H1 (cell line): Measurements from ENCODE around the gene PCDHA5. TPM values are rescaled to one million over a fixed set of nuclear protein-coding genes. Genes with fewer than 3 reads are reported as not detected.

ENCODE experiments used
- CTCF ChIA-PET: fragments of 300-600 bp; sonication (Branson Sonifier 250); formaldehyde crosslinking; loops from one replicate; lab custom pipeline; 2021; ENCODE audit not compliant: partially characterized antibody; lab: Charles Lee
- POLR2A ChIA-PET: fragments of 300-600 bp; sonication (Branson Sonifier 250); formaldehyde crosslinking; loops from one replicate; lab custom pipeline; 2021; ENCODE audit warnings: inconsistent platforms; ENCODE audit not compliant: partially characterized antibody; lab: Charles Lee
- DNase-seq, 2 experiments: peaks; one replicate each; pipeline versions ENCODE4 v3.0.0 to v3.0.0-alpha.2; 2010 to 2022; ENCODE audit warnings: low spot score in 2 of 2, low read depth in 1 of 2, mixed read lengths in 1 of 2
- FAIRE-seq: peaks from 2 replicates; lab custom pipeline; 2011; peaks lifted over from hg19 to GRCh38; lab: Jason Lieb, UNC
- H2AFZ ChIP-seq: 2 replicates; pipeline ENCODE4 v1.8.1; 2012; ENCODE audit warnings: low read length, inconsistent platforms
- H2AK5ac ChIP-seq: 2 replicates; pipeline ENCODE4 v1.6.1; 2013; ENCODE audit warnings: low read depth, low read length
- H2BK120ac ChIP-seq: replicated peaks from 2 replicates; pipeline ENCODE3; 2013; ENCODE audit warnings: low read depth, low read length, inconsistent platforms
- H2BK12ac ChIP-seq: 2 replicates; pipeline ENCODE4 v1.6.1; 2013; ENCODE audit warnings: low read depth, low read length
- H2BK15ac ChIP-seq: 2 replicates; pipeline ENCODE4 v1.6.1; 2013; ENCODE audit warnings: low read length
- H2BK20ac ChIP-seq: 2 replicates; pipeline ENCODE4 v1.6.1; 2013; ENCODE audit warnings: low read length
- H2BK5ac ChIP-seq: 2 replicates; pipeline ENCODE4 v1.6.1; 2013; ENCODE audit warnings: low read depth, low read length
- H3K14ac ChIP-seq: 2 replicates; pipeline ENCODE4 v1.6.1; 2013; ENCODE audit warnings: inconsistent platforms; ENCODE audit not compliant: insufficient read length
- H3K18ac ChIP-seq: 2 replicates; pipeline ENCODE4 v1.6.1; 2013; ENCODE audit warnings: low read length; ENCODE audit errors: extremely low read depth
- H3K23ac ChIP-seq: 2 replicates; pipeline ENCODE4 v1.6.1; 2013; ENCODE audit warnings: inconsistent platforms; ENCODE audit not compliant: insufficient read length
- H3K23me2 ChIP-seq: 2 replicates; pipeline ENCODE4 v1.6.1; 2013; ENCODE audit warnings: low read depth, low read length
- H3K27ac ChIP-seq: 2 replicates; pipeline ENCODE4 v1.6.1; 2011; ENCODE audit warnings: low read depth, low read length, inconsistent platforms
- H3K27me3 ChIP-seq, 4 experiments: replicated peaks in 1 of 4; 1 replicate in 1 of 4; 2 replicates in 3 of 4; pipeline versions ENCODE4 v1.6.1 to v1.8.1; 2011 to 2013; ENCODE audit warnings: low read length in 3 of 4, mild to moderate bottlenecking in 3 of 4, inconsistent platforms in 2 of 4, mixed read lengths in 2 of 4, moderate library complexity in 1 of 4; ENCODE audit not compliant: control insufficient read depth in 3 of 4, insufficient read depth in 3 of 4; ENCODE audit errors: extremely low read depth in 1 of 4
- H3K36me3 ChIP-seq, 4 experiments: 2 replicates each; pipeline versions ENCODE4 v1.6.1 to v1.8.1; 2011 to 2013; ENCODE audit warnings: mild to moderate bottlenecking in 4 of 4, low read length in 3 of 4, moderate library complexity in 2 of 4, control low read depth in 1 of 4, inconsistent platforms in 1 of 4; ENCODE audit not compliant: insufficient read depth in 4 of 4, control insufficient read depth in 2 of 4
- H3K4ac ChIP-seq: replicated peaks from 2 replicates; pipeline ENCODE3; 2013; ENCODE audit warnings: low read length, low read depth, mixed read lengths, inconsistent platforms; ENCODE audit not compliant: insufficient read length
- H3K4me1 ChIP-seq, 4 experiments: replicated peaks in 1 of 4; 1 replicate in 1 of 4; 2 replicates in 3 of 4; pipeline versions ENCODE4 v1.6.1 to v1.8.1; 2011 to 2013; ENCODE audit warnings: low read length in 3 of 4, inconsistent platforms in 2 of 4, mixed read lengths in 1 of 4; ENCODE audit not compliant: insufficient read depth in 4 of 4, control insufficient read depth in 3 of 4
- H3K4me2 ChIP-seq, 2 experiments: 2 replicates each; pipeline versions ENCODE4 v1.6.1 to v1.8.1; 2011 to 2013; ENCODE audit warnings: low read depth in 2 of 2, low read length in 2 of 2, control low read depth in 1 of 2, inconsistent platforms in 1 of 2, mild to moderate bottlenecking in 1 of 2; ENCODE audit not compliant: insufficient read depth in 1 of 2
- H3K4me3 ChIP-seq, 4 experiments: fragments of 200-600, 300-600 bp in 1 of 4; sonication (generic), shearing (Covaris generic), sonication (Bioruptor Twin) in 1 of 4; 2 replicates each; pipeline versions ENCODE4 v1.5.1 to v1.8.1; 2011 to 2016; ENCODE audit warnings: low read length in 4 of 4, low read depth in 3 of 4, control low read depth in 2 of 4, inconsistent platforms in 2 of 4, mild to moderate bottlenecking in 2 of 4, mixed read lengths in 1 of 4, moderate library complexity in 1 of 4; ENCODE audit not compliant: insufficient read depth in 2 of 4; ENCODE audit errors: extremely low read depth in 1 of 4
- H3K56ac ChIP-seq: replicated peaks from 2 replicates; pipeline ENCODE3; 2013; ENCODE audit warnings: low read depth, mild to moderate bottlenecking, mixed read lengths, low read length, inconsistent platforms; ENCODE audit not compliant: insufficient read length
- H3K79me1 ChIP-seq: 2 replicates; pipeline ENCODE4 v1.6.1; 2013; ENCODE audit warnings: low read depth, low read length, control low read depth
- H3K79me2 ChIP-seq, 2 experiments: 2 replicates each; pipeline versions ENCODE4 v1.6.1 to v1.8.1; 2012 to 2013; ENCODE audit warnings: low read length in 2 of 2, mild to moderate bottlenecking in 2 of 2, inconsistent platforms in 1 of 2; ENCODE audit not compliant: insufficient read depth in 2 of 2, control insufficient read depth in 1 of 2
- H3K9ac ChIP-seq, 4 experiments: replicated peaks in 1 of 4; 1 replicate in 1 of 4; 2 replicates in 3 of 4; pipeline versions ENCODE4 v1.6.1 to v1.8.1; 2011 to 2013; ENCODE audit warnings: low read depth in 3 of 4, low read length in 3 of 4, control low read depth in 2 of 4, mild to moderate bottlenecking in 2 of 4, moderate library complexity in 2 of 4, inconsistent platforms in 1 of 4; ENCODE audit errors: extremely low read depth in 1 of 4
- H3K9me3 ChIP-seq, 2 experiments: 2 replicates each; pipeline versions ENCODE4 v1.6.1 to v1.8.1; 2012 to 2013; ENCODE audit warnings: mild to moderate bottlenecking in 2 of 2, moderate library complexity in 2 of 2, control low read depth in 1 of 2, inconsistent platforms in 1 of 2, low read depth in 1 of 2, low read length in 1 of 2, mixed read lengths in 1 of 2; ENCODE audit not compliant: insufficient read depth in 2 of 2
- H4K20me1 ChIP-seq, 2 experiments: replicated peaks in 1 of 2; 2 replicates each; pipeline versions ENCODE3 to v1.8.1; 2011 to 2013; ENCODE audit warnings: inconsistent platforms in 2 of 2, low read length in 2 of 2, mild to moderate bottlenecking in 1 of 2; ENCODE audit not compliant: insufficient read depth in 2 of 2, control insufficient read depth in 1 of 2
- H4K5ac ChIP-seq: 2 replicates; pipeline ENCODE4 v1.6.1; 2013; ENCODE audit warnings: low read length, low read depth, mixed read lengths, inconsistent platforms; ENCODE audit not compliant: insufficient read length
- H4K8ac ChIP-seq: 2 replicates; pipeline ENCODE4 v1.8.0; 2013; ENCODE audit warnings: mild to moderate bottlenecking, moderate library complexity, low read length, inconsistent platforms; ENCODE audit not compliant: insufficient read depth; ENCODE audit errors: extremely low read depth
- H4K91ac ChIP-seq: replicated peaks from 2 replicates; pipeline ENCODE3; 2013; ENCODE audit warnings: low read length, mixed read lengths, inconsistent platforms; ENCODE audit not compliant: insufficient read length
- CBX5 ChIP-seq: fragments of 300-800, 300-1000 bp; sonication (generic); IDR thresholded peaks from 2 replicates; pipeline ENCODE4 v1.7.1; 2016; ENCODE audit warnings: antibody characterized with exemption, low read length, low read depth
- CHD1 ChIP-seq: IDR thresholded peaks from 2 replicates; pipeline ENCODE4 v1.6.1; 2012; ENCODE audit warnings: low read depth, low read length, improper control_type of control experiment
- CREB1 ChIP-seq: IDR thresholded peaks from 2 replicates; pipeline ENCODE4 v1.6.1; 2012; ENCODE audit warnings: inconsistent platforms
- GTF2F1 ChIP-seq: IDR thresholded peaks from 2 replicates; pipeline ENCODE4 v1.6.1; 2012; ENCODE audit warnings: low read depth, low read length, improper control_type of control experiment, borderline replicate concordance
- KDM4A ChIP-seq: IDR thresholded peaks from one replicate; pipeline ENCODE4 v1.7.1; 2012; ENCODE audit warnings: low read depth, mild to moderate bottlenecking, moderate library complexity, low read length, inconsistent platforms; ENCODE audit not compliant: severe bottlenecking
- SAP30 ChIP-seq: fragments of 300-600 bp; sonication (generic); IDR thresholded peaks from 2 replicates; pipeline ENCODE4 v1.7.1; 2012; ENCODE audit warnings: low read length, moderate library complexity, mild to moderate bottlenecking, inconsistent platforms; ENCODE audit not compliant: insufficient read depth, insufficient replicate concordance
- SIX5 ChIP-seq: IDR thresholded peaks from 2 replicates; pipeline ENCODE4 v1.6.1; 2011; ENCODE audit warnings: mild to moderate bottlenecking, low read depth, low read length
- WGBS, 2 experiments: shearing (Covaris generic) in 1 of 2; methylation state at CpG; one replicate each; pipeline versions ENCODE4 v1.1.6 to v1.1.7; 2013 to 2015; ENCODE audit warnings: low lambda C conversion rate in 2 of 2, mixed read lengths in 2 of 2, inconsistent platforms in 1 of 2, low coverage in 1 of 2, missing lambda C conversion rate in 1 of 2; ENCODE audit not compliant: insufficient replicate concordance in 2 of 2, insufficient coverage in 1 of 2, insufficient read length in 1 of 2; ENCODE audit errors: extremely low coverage in 1 of 2, missing lambda C conversion rate in 1 of 2; 5-methylcytosine and 5-hydroxymethylcytosine counted together
- polyA plus RNA-seq, 7 experiments: library from polyadenylated mRNA; depleted of rRNA in 3 of 7; stranded (reverse) in 5 of 7; unstranded in 2 of 7; fragments of >200 nt in 5 of 7; fragments of 200-250 nt in 2 of 7; gene quantifications; 1 replicate in 5 of 7; 2 replicates in 1 of 7; 4 replicates in 1 of 7; pipeline versions ENCODE4 v1.2.1 to v1.2.3, GENCODE V29; 2011 to 2013; ENCODE audit warnings: missing spikeins in 2 of 7, mixed read lengths in 2 of 7
- total RNA-seq: library from RNA; stranded (reverse); fragmentation: NEBNext Ultra II Directional; extraction: Animal tissue kit (Norgen Biotek cat#: 25700); gene quantifications from 2 replicates; pipeline ENCODE4 v1.2.1, GENCODE V29; 2021

PCDHA5 gene
- total and polyA plus RNA-seq, 2 of the 8 experiments (the other 6 are each of a cell fraction or from before 2014, with no cell fraction given): 0.33 to 0.76 TPM

GRCh38 chr5:140780512-140780911 lies 40.9 kb upstream of the PCDHA5 start:
- H3K23me2 ChIP-seq: no peaks in the 10 kb centered on the region
- H2AFZ ChIP-seq: no peak overlapping the region
- no peak overlapping the region for H2BK120ac ChIP-seq
- H3K14ac ChIP-seq: no peak overlapping the region
- no peaks in the 10 kb centered on the region for H3K79me2 ChIP-seq
- DNase-seq: no peak
- CTCF ChIA-PET: interaction anchor here (1.1 to 1.2 kb wide), 2 partner anchors 14 to 89 kb away, joined by 4 read pairs; partner anchors contain the start of genes PCDHA11 and PCDHA2
- no peak overlapping the region for H2BK5ac ChIP-seq
- H4K5ac ChIP-seq: no peak overlapping the region
- H4K8ac ChIP-seq: no peak overlapping the region
- H3K36me3 ChIP-seq: 0 out of 8 replicates have a peak, but pooled peaks cover 0 to 2% (median 0%) of the 10 kb centered on the region in 4 experiments
- H3K18ac ChIP-seq: no peak overlapping the region
- no peak overlapping the region for H3K4me2 ChIP-seq
- H3K27ac ChIP-seq: no peak overlapping the region
- H4K20me1 ChIP-seq: no peaks in the 10 kb centered on the region
- no peak for TF ChIP-seq KDM4A
- TF ChIP-seq CHD1: no peak
- TF ChIP-seq GTF2F1: no peak
- no peak for TF ChIP-seq SIX5
- TF ChIP-seq CREB1: no peak
- TF ChIP-seq CBX5: no peak
- no peak for TF ChIP-seq SAP30
- H3K4me1 ChIP-seq: no peaks in the 10 kb centered on the region
- POLR2A ChIA-PET: no interaction called here
- H2BK20ac ChIP-seq: no peak overlapping the region
- H3K23ac ChIP-seq: no peak overlapping the region
- no peak overlapping the region for H4K91ac ChIP-seq
- H3K4me3 ChIP-seq: no peak overlapping the region
- 97% methylated on average over 1 of the region's 1 CpG; no CpG with 5 or more reads in 1 of the 2 experiments for WGBS, 2 experiments
- H3K56ac ChIP-seq: no peak overlapping the region
- no peak overlapping the region for H3K4ac ChIP-seq
- no peak overlapping the region for H2BK15ac ChIP-seq
- no peak overlapping the region for H3K9ac ChIP-seq
- H2AK5ac ChIP-seq: no peak overlapping the region
- peaks cover 44 to 48% of the 10 kb centered on the region in 2 experiments for H3K9me3 ChIP-seq
- no peak overlapping the region for H2BK12ac ChIP-seq
- FAIRE-seq: no peak
- no peaks in the 10 kb centered on the region for H3K27me3 ChIP-seq
- no peaks in the 10 kb centered on the region for H3K79me1 ChIP-seq
